Suprapubic skin (tissue), 4 donors: Measurements from ENCODE around the gene MT1M. TPM values are rescaled to one million over a fixed set of nuclear protein-coding genes. Genes with fewer than 3 reads are reported as not detected.

ENCODE experiments used
- DNase-seq, 2 donors: peaks; one replicate each; pipeline ENCODE4 v3.0.0-alpha.2; 2019; ENCODE audit warnings: low spot score in 2 of 2
- H3K27ac ChIP-seq: fragments of 200-600 bp; sonication (generic); one replicate; pipeline ENCODE4 v1.5.1; 2019
- H3K27me3 ChIP-seq: fragments of 200-600 bp; sonication (generic); one replicate; pipeline ENCODE4 v1.5.1; 2019
- H3K36me3 ChIP-seq: fragments of 200-600 bp; sonication (generic); one replicate; pipeline ENCODE4 v1.5.1; 2019
- H3K4me1 ChIP-seq: fragments of 200-600 bp; sonication (generic); one replicate; pipeline ENCODE4 v1.5.1; 2019
- H3K4me3 ChIP-seq: fragments of 200-600 bp; sonication (generic); one replicate; pipeline ENCODE4 v1.5.1; 2019; ENCODE audit warnings: mild to moderate bottlenecking
- H3K9me3 ChIP-seq: fragments of 200-600 bp; sonication (generic); one replicate; pipeline ENCODE4 v1.5.1; 2019
- CTCF ChIP-seq, 2 donors: fragments of 200-600 bp in 1 of 2; fragments of 450-650 bp in 1 of 2; sonication (generic) in 1 of 2; IDR thresholded peaks; one replicate each; pipeline ENCODE4 v1.5.1; 2016 to 2019; ENCODE audit warnings: antibody characterized with exemption in 2 of 2, mild to moderate bottlenecking in 1 of 2, moderate library complexity in 1 of 2
- EP300 ChIP-seq: sonication (generic); formaldehyde crosslinking; IDR thresholded peaks from one replicate; pipeline ENCODE4 v1.6.1; 2017; ENCODE audit warnings: antibody characterized with exemption
- POLR2A ChIP-seq, 2 donors: fragments of 450-650 bp; IDR thresholded peaks; one replicate each; pipeline ENCODE4 v1.6.1; 2017; ENCODE audit warnings: antibody characterized with exemption in 2 of 2, mild to moderate bottlenecking in 2 of 2, moderate library complexity in 2 of 2
- POLR2AphosphoS5 ChIP-seq, 3 donors: sonication (generic); formaldehyde crosslinking; IDR thresholded peaks; one replicate each; pipeline ENCODE4 v1.6.1; 2017; ENCODE audit warnings: antibody characterized with exemption in 3 of 3
- WGBS: methylation state at CpG from one replicate; pipeline ENCODE4 v1.1.5; 2018; 5-methylcytosine and 5-hydroxymethylcytosine counted together
- total RNA-seq, 4 donors: library from RNA; depleted of rRNA; stranded (reverse); fragments of >200 nt; gene quantifications; one replicate each; pipeline ENCODE4 v1.1.0, GENCODE V29; 2016

Gene MT1M
- total RNA-seq, 4 donors from 2014 or later, result 13.6 to 41.7 (median 20.5) TPM

- Histone ChIP-seq H3K4me1 (peaks cover 44% of the 10 kb centered on the region), H3K27ac (no peak overlapping the region), H3K36me3 (no peaks in the 10 kb centered on the region), H3K4me3 (peak overlapping the region; percentile 36), H3K27me3 (peaks cover 42% of the 10 kb centered on the region), H3K9me3 (no peaks in the 10 kb centered on the region)
- WGBS, result 66% methylated on average over 34 of the region's 40 CpGs
- DNase-seq, result no peak
- no peak for TF ChIP-seq POLR2A (IDR thresholded peaks at IDR 0.05)
- no peak for TF ChIP-seq CTCF (IDR thresholded peaks at IDR 0.05)
- TF ChIP-seq POLR2AphosphoS5 (IDR thresholded peaks at IDR 0.05), result no peak
- TF ChIP-seq EP300, result no peak
These were observed 3.0 kb downstream of the MT1M start for GRCh38 chr16:56635441-56635967.

GRCh38 chr16:56636616-56637413 is 4.4 kb downstream of the MT1M start:
- 72% methylated on average over 7 of the region's 9 CpGs for WGBS

GRCh38 chr16:56637814-56638750 is 5.6 kb downstream of the MT1M start, which contains the start of gene MT1A:
Gene MT1A, plus strand, starts transcription at chr16:56638666. Its CDS starts 73 bp downstream, at chr16:56638739.
- Histone ChIP-seq H3K27ac (peak within 1 kb of the TSS; percentile 74), H3K4me1 (peaks cover 34% of the 10 kb centered on the region), H3K4me3 (peak within 1 kb of the TSS; percentile 47), H3K27me3 (peaks cover 42% of the 10 kb centered on the region), H3K9me3 (no peaks in the 10 kb centered on the region), H3K36me3 (no peaks in the 10 kb centered on the region)
- TF ChIP-seq POLR2AphosphoS5 (IDR thresholded peaks at IDR 0.05), result peak in 1 of 3 donors; percentile 66
- no peak for TF ChIP-seq EP300
- peak in 1 of 2 donors; percentile 63 for TF ChIP-seq POLR2A (IDR thresholded peaks at IDR 0.05)
- DNase-seq, result peak; percentile 88 to 91
- 30% methylated on average over 39 of the region's 68 CpGs for WGBS

More at GRCh38 chr16:56636616-56637413, 4.4 kb downstream of the MT1M start:
- Histone ChIP-seq H3K4me1 (peaks cover 41% of the 10 kb centered on the region), H3K36me3 (no peaks in the 10 kb centered on the region), H3K27ac (no peak overlapping the region), H3K9me3 (no peaks in the 10 kb centered on the region), H3K27me3 (peaks cover 42% of the 10 kb centered on the region), H3K4me3 (no peak overlapping the region)
- no peak for DNase-seq
- TF ChIP-seq EP300 (no peak), POLR2A (IDR thresholded peaks at IDR 0.05) (no peak), CTCF (IDR thresholded peaks at IDR 0.05) (no peak), POLR2AphosphoS5 (IDR thresholded peaks at IDR 0.05) (no peak)

GRCh38 chr16:56639045-56639444 is 6.6 kb downstream of the MT1M start:
- H3K4me3 ChIP-seq, result no peak overlapping the region
- peak overlapping the region; percentile 74 for H3K27ac ChIP-seq
- WGBS, result 90% methylated on average over 1 of the region's 1 CpG
- DNase-seq, result no peak
- no peaks in the 10 kb centered on the region for H3K9me3 ChIP-seq
- peaks cover 42% of the 10 kb centered on the region for H3K27me3 ChIP-seq
- TF ChIP-seq CTCF (IDR thresholded peaks at IDR 0.05), result no peak
- TF ChIP-seq POLR2AphosphoS5 (IDR thresholded peaks at IDR 0.05), result no peak
- TF ChIP-seq EP300, result no peak
- TF ChIP-seq POLR2A (IDR thresholded peaks at IDR 0.05), result no peak
- peaks cover 40% of the 10 kb centered on the region for H3K4me1 ChIP-seq
- H3K36me3 ChIP-seq, result no peaks in the 10 kb centered on the region

- Histone ChIP-seq H3K9me3 (no peaks in the 10 kb centered on the region), H3K27me3 (peaks cover 34% of the 10 kb centered on the region), H3K4me3 (no peak overlapping the region), H3K36me3 (no peaks in the 10 kb centered on the region), H3K27ac (no peak overlapping the region), H3K4me1 (peaks cover 38% of the 10 kb centered on the region)
- 82% methylated on average over 1 of the region's 1 CpG for WGBS
- TF ChIP-seq POLR2A (IDR thresholded peaks at IDR 0.05), result no peak
- TF ChIP-seq EP300, result no peak
- no peak for TF ChIP-seq POLR2AphosphoS5 (IDR thresholded peaks at IDR 0.05)
- TF ChIP-seq CTCF (IDR thresholded peaks at IDR 0.05), result no peak
- no peak for DNase-seq
These were observed 7.6 kb downstream of the MT1M start for GRCh38 chr16:56640076-56640475.
